Aorta (tissue), 5 donors: ENCODE measurements around the gene SLC12A5. TPM values are rescaled to one million over a fixed set of nuclear protein-coding genes. Genes with fewer than 3 reads are reported as not detected.

Experiments
- ATAC-seq: fragments of 200-7000 bp; cut with Tn5 transposase; one replicate; pipeline ENCODE4 v1.9.1; 2022; ENCODE audit warnings: moderate library complexity; ENCODE audit not compliant: low FRiP score
- DNase-seq, 2 donors: peaks; one replicate each; pipeline ENCODE4 v3.0.0-alpha.2; 2020
- H3K27ac ChIP-seq, 2 donors: one replicate each; pipeline ENCODE4 v1.5.1; 2013; ENCODE audit warnings: low read length in 2 of 2, mild to moderate bottlenecking in 2 of 2, moderate library complexity in 2 of 2, control low read depth in 1 of 2, inconsistent platforms in 1 of 2, low read depth in 1 of 2
- H3K27me3 ChIP-seq, 2 donors: one replicate each; pipeline ENCODE4 v1.6.1; 2013; ENCODE audit warnings: control low read depth in 1 of 2, low read length in 1 of 2, mild to moderate bottlenecking in 1 of 2, moderate library complexity in 1 of 2; ENCODE audit not compliant: insufficient read depth in 2 of 2, control insufficient read depth in 1 of 2
- H3K36me3 ChIP-seq, 2 donors: one replicate each; pipeline ENCODE4 v1.6.1; 2013; ENCODE audit warnings: control low read depth in 1 of 2, low read length in 1 of 2, mild to moderate bottlenecking in 1 of 2; ENCODE audit not compliant: insufficient read depth in 2 of 2, control insufficient read depth in 1 of 2
- H3K4me1 ChIP-seq, 2 donors: one replicate each; pipeline ENCODE4 v1.6.1; 2013; ENCODE audit warnings: low read length in 2 of 2, control low read depth in 1 of 2, mild to moderate bottlenecking in 1 of 2, moderate library complexity in 1 of 2; ENCODE audit not compliant: insufficient read depth in 2 of 2, control insufficient read depth in 1 of 2
- H3K4me3 ChIP-seq, 2 donors: one replicate each; pipeline ENCODE4 v1.5.1; 2013; ENCODE audit warnings: low read length in 2 of 2, control low read depth in 1 of 2, mild to moderate bottlenecking in 1 of 2
- H3K9me3 ChIP-seq: one replicate; pipeline ENCODE4 v1.6.1; 2013; ENCODE audit warnings: mild to moderate bottlenecking, low read length; ENCODE audit not compliant: control insufficient read depth
- WGBS, 2 donors: extraction: QIAGEN DNeasy Blood & Tissue Kit; methylation state at CpG; one replicate each; pipeline ENCODE4 v1.1.7; 2013; 5-methylcytosine and 5-hydroxymethylcytosine counted together
- intact Hi-C, 2 donors: fragments of 100-400 bp; cut with DNase I; formaldehyde crosslinking; loops; one replicate each; pipeline versions ENCODE4 v1.14.2 to v1.15.0; 2022
- polyA plus RNA-seq, 2 donors: library from polyadenylated mRNA; stranded (reverse); fragments of 200-250 nt; gene quantifications; one replicate each; pipeline ENCODE4 v1.2.3, GENCODE V29; 2013
- total RNA-seq, 2 donors: library from RNA; stranded (reverse); fragmentation: NEBNext Ultra II Directional; extraction: Animal tissue kit (Norgen Biotek cat#: 25700); gene quantifications; one replicate each; pipeline ENCODE4 v1.2.1, GENCODE V29; 2021
- donor health status: healthy with polysubstance abuse.
- donor health status: Bipolar disorder and iron deficiency.
- donor health status: DM: no; HTN: no; CAD: no.
- donor health status: DM: no; HTN: no; CAD: no.
- donor health status: DM: yes; HTN: yes; CAD: no.

Gene SLC12A5
- total and polyA plus RNA-seq, 4 donors, result 0.94 to 2.4 TPM; not detected in 2

GRCh38 chr20:46073024-46073423 lies 44.0 kb downstream of the SLC12A5 start:
- Histone ChIP-seq H3K4me3 (no peak overlapping the region), H3K27ac (no peak overlapping the region), H3K27me3 (no peaks in the 10 kb centered on the region), H3K36me3 (peaks cover 12 to 17% of the 10 kb centered on the region in 2 donors), H3K4me1 (peaks cover 0 to 3% of the 10 kb centered on the region in 2 donors), H3K9me3 (no peaks in the 10 kb centered on the region)
- intact Hi-C loops, result no loop called here
- DNase-seq (no peak), ATAC-seq (no peak)
- WGBS, 2 donors, result 60 to 64% methylated on average over 4 of the region's 4 CpGs

GRCh38 chr20:46073443-46073842 lies 44.4 kb downstream of the SLC12A5 start:
- Histone ChIP-seq H3K36me3 (peaks cover 12 to 19% of the 10 kb centered on the region in 2 donors), H3K9me3 (no peaks in the 10 kb centered on the region), H3K27me3 (no peaks in the 10 kb centered on the region), H3K4me1 (peaks cover 0 to 3% of the 10 kb centered on the region in 2 donors), H3K27ac (no peak overlapping the region), H3K4me3 (no peak overlapping the region)
- no peak for ATAC-seq
- no peak for DNase-seq
- WGBS, 2 donors, result 89 to 92% methylated on average over 3 of the region's 3 CpGs
- intact Hi-C loops, result no loop called here

- intact Hi-C loops, result no loop called here
- Histone ChIP-seq H3K27ac (no peak overlapping the region), H3K36me3 (peaks cover 16 to 22% of the 10 kb centered on the region in 2 donors), H3K4me3 (no peak overlapping the region), H3K9me3 (no peaks in the 10 kb centered on the region), H3K4me1 (peaks cover 0 to 3% of the 10 kb centered on the region in 2 donors), H3K27me3 (no peaks in the 10 kb centered on the region)
- no peak for DNase-seq
- WGBS, 2 donors, result 55 to 56% methylated on average over 3 of the region's 3 CpGs
- no peak for ATAC-seq
Measured at GRCh38 chr20:46074006-46074405, 45.0 kb downstream of the SLC12A5 start.

GRCh38 chr20:46076806-46077205 lies 47.8 kb downstream of the SLC12A5 start:
- Histone ChIP-seq H3K4me1 (peaks cover 0 to 3% of the 10 kb centered on the region in 2 donors), H3K27ac (no peak overlapping the region), H3K36me3 (peaks cover 16 to 21% of the 10 kb centered on the region in 2 donors), H3K27me3 (no peaks in the 10 kb centered on the region), H3K9me3 (no peaks in the 10 kb centered on the region), H3K4me3 (no peak overlapping the region)
- 92% methylated on average over 7 of the region's 7 CpGs for WGBS, 2 donors
- intact Hi-C loops, result no loop called here
- ATAC-seq (no peak), DNase-seq (no peak)

- Histone ChIP-seq H3K9me3 (no peaks in the 10 kb centered on the region), H3K4me1 (peaks cover 0 to 6% of the 10 kb centered on the region in 2 donors), H3K4me3 (no peak overlapping the region), H3K36me3 (peaks cover 16 to 21% of the 10 kb centered on the region in 2 donors), H3K27me3 (no peaks in the 10 kb centered on the region), H3K27ac (no peak overlapping the region)
- intact Hi-C loops, result no loop called here
- ATAC-seq, result no peak
- no peak for DNase-seq
- WGBS, 2 donors, result 89 to 92% methylated on average over 8 of the region's 8 CpGs
Measured at GRCh38 chr20:46077642-46078305, 48.8 kb downstream of the SLC12A5 start.

GRCh38 chr20:46078954-46079353 lies 49.9 kb downstream of the SLC12A5 start:
- Histone ChIP-seq H3K9me3 (no peaks in the 10 kb centered on the region), H3K4me3 (no peak overlapping the region), H3K4me1 (peaks cover 0 to 4% of the 10 kb centered on the region in 2 donors), H3K36me3 (peaks cover 16 to 21% of the 10 kb centered on the region in 2 donors), H3K27ac (no peak overlapping the region), H3K27me3 (no peaks in the 10 kb centered on the region)
- DNase-seq (no peak), ATAC-seq (no peak)
- WGBS, 2 donors, result 68 to 74% methylated on average over 7 of the region's 7 CpGs
- intact Hi-C loops, result no loop called here

GRCh38 chr20:46081074-46081473 lies 52.1 kb downstream of the SLC12A5 start:
- Histone ChIP-seq H3K4me3 (no peak overlapping the region), H3K9me3 (no peaks in the 10 kb centered on the region), H3K36me3 (peaks cover 4 to 7% of the 10 kb centered on the region in 2 donors), H3K27ac (no peak overlapping the region), H3K27me3 (no peaks in the 10 kb centered on the region), H3K4me1 (peaks cover 4 to 5% of the 10 kb centered on the region in 2 donors)
- DNase-seq (no peak), ATAC-seq (no peak)
- intact Hi-C loops, result loop anchor here in 1 of 2 donors (10.0 kb wide), 1 partner anchor 286 kb away; the partner anchor contains the start of genes DNTTIP1 and WFDC3
- WGBS, 2 donors, result 95 to 98% methylated on average over 1 of the region's 1 CpG

- Histone ChIP-seq H3K4me1 (peaks cover 4 to 7% of the 10 kb centered on the region in 2 donors), H3K27me3 (no peaks in the 10 kb centered on the region), H3K27ac (no peak overlapping the region), H3K4me3 (no peak overlapping the region), H3K9me3 (no peaks in the 10 kb centered on the region), H3K36me3 (peaks cover 4 to 5% of the 10 kb centered on the region in 2 donors)
- no peak for ATAC-seq
- intact Hi-C loops, result loop anchor here in 1 of 2 donors (10.0 kb wide), 1 partner anchor 288 kb away; the partner anchor contains the start of genes DNTTIP1 and WFDC3
- WGBS, 2 donors, result 7 to 10% methylated on average over 6 of the region's 6 CpGs
- no peak for DNase-seq
Measured at GRCh38 chr20:46083101-46083500, 54.1 kb downstream of the SLC12A5 start.

GRCh38 chr20:46083531-46084061 lies 54.6 kb downstream of the SLC12A5 start:
- no peak overlapping the region for H3K4me3 ChIP-seq
- H3K9me3 ChIP-seq, result no peaks in the 10 kb centered on the region
- H3K4me1 ChIP-seq, result peaks cover 4 to 9% of the 10 kb centered on the region in 2 donors
- peaks cover 4% of the 10 kb centered on the region in 2 donors for H3K36me3 ChIP-seq
- WGBS, 2 donors, result 88 to 91% methylated on average over 1 of the region's 1 CpG
- no peak overlapping the region for H3K27ac ChIP-seq
- ATAC-seq (no peak), DNase-seq (no peak)
- intact Hi-C loops, result loop anchor here in 1 of 2 donors (10.0 kb wide), 1 partner anchor 289 kb away; the partner anchor contains the start of genes DNTTIP1 and WFDC3
- no peaks in the 10 kb centered on the region for H3K27me3 ChIP-seq
